T-helper 1 cell treated with Interleukin-12 subunit alpha and Interleukin-12 subunit beta and Interleukin-4 antibody, amounts not matched to agents 30 ng/mL and 1 ng/mL, for 36 hours (primary cell): Measurements from ENCODE around the gene ABCC1. TPM values are rescaled to one million over a fixed set of nuclear protein-coding genes. Genes with fewer than 3 reads are reported as not detected.
"Not testable (repeated sequence)": the region's sequence is repeated elsewhere in the genome, so short reads cannot be mapped to it uniquely, and the experiment has no call there.

Experiments
- intact Hi-C: fragments of 100-400 bp; cut with micrococcal nuclease; formaldehyde crosslinking; loops from one replicate; pipeline ENCODE4 v1.15.1; 2024
- total RNA-seq: library from RNA; stranded (reverse); gene quantifications from 2 replicates; pipeline ENCODE4 v1.2.3, GENCODE V29; 2022

ABCC1 gene
- total RNA-seq, 1 donor from 2014 or later, result 107 TPM

GRCh38 chr16:16151315-16151714 lies 201.9 kb downstream of the ABCC1 start:
- intact Hi-C loops, result no loop called here

GRCh38 chr16:16153000-16153399 lies 203.6 kb downstream of the ABCC1 start:
- intact Hi-C loops, result not testable (repeated sequence)

GRCh38 chr16:16154281-16154951 lies 205.0 kb downstream of the ABCC1 start:
- intact Hi-C loops, result no loop called here

- intact Hi-C loops, result no loop called here
Measured at GRCh38 chr16:16155234-16155633, 205.8 kb downstream of the ABCC1 start.

- intact Hi-C loops, result no loop called here
Measured at GRCh38 chr16:16157166-16157565, 207.8 kb downstream of the ABCC1 start.

GRCh38 chr16:16158082-16158658 lies 208.8 kb downstream of the ABCC1 start:
- intact Hi-C loops, result no loop called here

- intact Hi-C loops, result no loop called here
Measured at GRCh38 chr16:16158741-16159374, 209.4 kb downstream of the ABCC1 start.

GRCh38 chr16:16159662-16160061 lies 210.2 kb downstream of the ABCC1 start:
- intact Hi-C loops, result no loop called here

- intact Hi-C loops, result no loop called here
Measured at GRCh38 chr16:16161319-16161718, 211.9 kb downstream of the ABCC1 start.

GRCh38 chr16:16161840-16162239 lies 212.4 kb downstream of the ABCC1 start:
- intact Hi-C loops, result not testable (repeated sequence)

GRCh38 chr16:16162591-16162990 lies 213.2 kb downstream of the ABCC1 start:
- intact Hi-C loops, result no loop called here

GRCh38 chr16:16163109-16163508 lies 213.7 kb downstream of the ABCC1 start:
- intact Hi-C loops, result no loop called here

- intact Hi-C loops, result no loop called here
Measured at GRCh38 chr16:16163571-16163970, 214.2 kb downstream of the ABCC1 start.

GRCh38 chr16:16164243-16164642 lies 214.8 kb downstream of the ABCC1 start:
- intact Hi-C loops, result no loop called here

- intact Hi-C loops, result no loop called here
Measured at GRCh38 chr16:16166085-16166484, 216.7 kb downstream of the ABCC1 start.

GRCh38 chr16:16166949-16167348 lies 217.5 kb downstream of the ABCC1 start:
- intact Hi-C loops, result no loop called here

GRCh38 chr16:16167927-16168326 lies 218.5 kb downstream of the ABCC1 start:
- intact Hi-C loops, result no loop called here

- intact Hi-C loops, result no loop called here
Measured at GRCh38 chr16:16168431-16168830, 219.0 kb downstream of the ABCC1 start.

- intact Hi-C loops, result no loop called here
Measured at GRCh38 chr16:16169615-16170014, 220.2 kb downstream of the ABCC1 start.

- intact Hi-C loops, result no loop called here
Measured at GRCh38 chr16:16171332-16171919, 222.0 kb downstream of the ABCC1 start.

- intact Hi-C loops, result no loop called here
Measured at GRCh38 chr16:16172991-16173390, 223.6 kb downstream of the ABCC1 start.

- intact Hi-C loops, result no loop called here
Measured at GRCh38 chr16:16175296-16175695, 225.9 kb downstream of the ABCC1 start.
